Measurements from ENCODE around the gene C19orf81. TPM values are rescaled to one million over a fixed set of nuclear protein-coding genes. Genes with fewer than 3 reads are reported as not detected.
A peak's percentile ranks its signal among the peaks of the same experiment; 100 is the strongest.

C19orf81 gene
- total and polyA plus RNA-seq, 2 of the 8 experiments (the other 6 are each of a cell fraction or from before 2014, with no cell fraction given), result 11.7 to 13.0 TPM

DNA sequence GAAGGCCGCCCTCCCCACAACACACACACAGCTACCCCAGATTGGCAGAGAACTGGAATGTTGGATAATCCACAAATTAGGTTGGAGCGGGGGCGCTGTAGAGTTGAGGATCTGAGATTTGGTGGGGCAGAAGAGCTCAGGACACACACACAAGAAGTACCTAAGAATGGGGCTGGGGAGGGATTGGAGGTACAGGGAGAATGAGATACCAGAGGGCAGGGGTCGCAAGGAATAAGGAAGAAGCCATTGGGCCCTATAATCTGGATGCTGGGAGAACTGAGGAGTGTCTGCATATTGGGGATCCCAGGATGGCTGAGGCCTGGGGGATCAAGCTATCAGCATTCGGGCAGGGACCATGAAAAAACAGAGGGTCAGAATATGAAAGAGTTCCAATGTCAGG is 21.1 kb upstream of the C19orf81 start:
- POLR2A ChIA-PET (ENCODE audit: partially characterized antibody), result interaction anchor here (0.9 to 1.4 kb wide), 2 partner anchors 20 to 169 kb away, joined by 3 to 7 read pairs; no protein-coding TSS in a partner anchor

More for the DNA sequence above, 21.1 kb upstream of the C19orf81 start:
- H3K36me3 ChIP-seq (ENCODE audit: control insufficient read depth in 2 of 4, insufficient read depth in 4 of 4, low read length in 3 of 4), result no peaks in the 10 kb centered on the region
- no peak overlapping the region for H3K23ac ChIP-seq (ENCODE audit: insufficient read length)
- no peak overlapping the region for H4K91ac ChIP-seq (replicated peaks; ENCODE audit: insufficient read length, low read length)
- no peak overlapping the region for H3K4ac ChIP-seq (replicated peaks; ENCODE audit: insufficient read length, low read depth, low read length)
- no peak overlapping the region for H2BK12ac ChIP-seq (ENCODE audit: low read depth, low read length)
- no peak overlapping the region for H3K14ac ChIP-seq (ENCODE audit: insufficient read length)
- no peaks in the 10 kb centered on the region for H3K79me1 ChIP-seq (ENCODE audit: low read depth, low read length)
- WGBS, 2 experiments (ENCODE audit: extremely low coverage in 1 of 2, insufficient coverage in 1 of 2, insufficient read length in 1 of 2, insufficient replicate concordance in 2 of 2, low coverage in 1 of 2, low lambda C conversion rate in 2 of 2, missing lambda C conversion rate in 1 of 2), result 78% methylated on average over 5 of the region's 5 CpGs; no CpG with 5 or more reads in 1 of the 2 experiments
- H2AFZ ChIP-seq (ENCODE audit: low read length), result no peak overlapping the region
- no peak overlapping the region for H3K4me3 ChIP-seq (ENCODE audit: extremely low read depth in 1 of 4, insufficient read depth in 2 of 4, low read depth in 3 of 4, low read length in 4 of 4)
- H3K23me2 ChIP-seq (ENCODE audit: low read depth, low read length), result no peaks in the 10 kb centered on the region
- H2BK5ac ChIP-seq (ENCODE audit: low read depth, low read length), result no peak overlapping the region
- DNase-seq (ENCODE audit: low read depth in 1 of 2, low spot score in 2 of 2), result no peak
- H3K79me2 ChIP-seq (ENCODE audit: control insufficient read depth in 1 of 2, insufficient read depth in 2 of 2, low read length in 2 of 2), result no peaks in the 10 kb centered on the region
- no peak overlapping the region for H4K5ac ChIP-seq (ENCODE audit: insufficient read length, low read depth, low read length)
- 0 out of 7 replicates have a peak, but pooled peaks cover 0 to 4% (median 0%) of the 10 kb centered on the region in 4 experiments for H3K4me1 ChIP-seq (replicated peaks in 1 of 4; ENCODE audit: control insufficient read depth in 3 of 4, insufficient read depth in 4 of 4, low read length in 3 of 4)
- no peaks in the 10 kb centered on the region for H4K20me1 ChIP-seq (replicated peaks in 1 of 2; ENCODE audit: control insufficient read depth in 1 of 2, insufficient read depth in 2 of 2, low read length in 2 of 2)
- CTCF ChIA-PET (ENCODE audit: partially characterized antibody), result interaction anchor here (0.6 to 1.9 kb wide), 16 partner anchors 8 to 156 kb away, joined by 3 to 11 read pairs (median 4); partner anchors contain the start of gene C19orf81
- no peak overlapping the region for H2BK20ac ChIP-seq (ENCODE audit: low read length)
- H3K56ac ChIP-seq (replicated peaks; ENCODE audit: insufficient read length, low read depth, low read length), result no peak overlapping the region
- H3K9me3 ChIP-seq (ENCODE audit: insufficient read depth in 2 of 2, low read depth in 1 of 2, low read length in 1 of 2), result no peaks in the 10 kb centered on the region
- no peak overlapping the region for H3K9ac ChIP-seq (replicated peaks in 1 of 4; ENCODE audit: extremely low read depth in 1 of 4, low read depth in 3 of 4, low read length in 3 of 4)
- TF ChIP-seq TCF12 (IDR thresholded peaks at IDR 0.05; ENCODE audit: low read depth, low read length) (no peak), HDAC6 (IDR thresholded peaks at IDR 0.05; ENCODE audit: low read depth, low read length) (no peak), RNF2 (IDR thresholded peaks at IDR 0.05; ENCODE audit: borderline replicate concordance, low read depth, low read length, missing control alignments, poor library complexity, severe bottlenecking) (no peak)
- TF ChIP-seq, protein P1, sequence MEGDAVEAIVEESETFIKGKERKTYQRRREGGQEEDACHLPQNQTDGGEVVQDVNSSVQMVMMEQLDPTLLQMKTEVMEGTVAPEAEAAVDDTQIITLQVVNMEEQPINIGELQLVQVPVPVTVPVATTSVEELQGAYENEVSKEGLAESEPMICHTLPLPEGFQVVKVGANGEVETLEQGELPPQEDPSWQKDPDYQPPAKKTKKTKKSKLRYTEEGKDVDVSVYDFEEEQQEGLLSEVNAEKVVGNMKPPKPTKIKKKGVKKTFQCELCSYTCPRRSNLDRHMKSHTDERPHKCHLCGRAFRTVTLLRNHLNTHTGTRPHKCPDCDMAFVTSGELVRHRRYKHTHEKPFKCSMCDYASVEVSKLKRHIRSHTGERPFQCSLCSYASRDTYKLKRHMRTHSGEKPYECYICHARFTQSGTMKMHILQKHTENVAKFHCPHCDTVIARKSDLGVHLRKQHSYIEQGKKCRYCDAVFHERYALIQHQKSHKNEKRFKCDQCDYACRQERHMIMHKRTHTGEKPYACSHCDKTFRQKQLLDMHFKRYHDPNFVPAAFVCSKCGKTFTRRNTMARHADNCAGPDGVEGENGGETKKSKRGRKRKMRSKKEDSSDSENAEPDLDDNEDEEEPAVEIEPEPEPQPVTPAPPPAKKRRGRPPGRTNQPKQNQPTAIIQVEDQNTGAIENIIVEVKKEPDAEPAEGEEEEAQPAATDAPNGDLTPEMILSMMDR (IDR thresholded peaks at IDR 0.05; ENCODE audit: control extremely low read depth in 1 of 3, insufficient read depth in 1 of 3, low read depth in 1 of 3, low read length in 3 of 3), result peak in 1 of 3 experiments; percentile 8; a peak in 1 of 4 replicates
- no peak overlapping the region; the same call in 1 of the 2 replicates for H4K8ac ChIP-seq (ENCODE audit: extremely low read depth, insufficient read depth, low read length)
- no peak overlapping the region for H3K27ac ChIP-seq (ENCODE audit: low read depth, low read length)
- no peaks in the 10 kb centered on the region for H3K27me3 ChIP-seq (replicated peaks in 1 of 4; ENCODE audit: control insufficient read depth in 3 of 4, extremely low read depth in 1 of 4, insufficient read depth in 3 of 4, low read length in 3 of 4)
- no peak overlapping the region for H2AK5ac ChIP-seq (ENCODE audit: low read depth, low read length)
- H3K4me2 ChIP-seq (ENCODE audit: insufficient read depth in 1 of 2, low read depth in 2 of 2, low read length in 2 of 2), result no peak overlapping the region
- no peak overlapping the region for H2BK120ac ChIP-seq (replicated peaks; ENCODE audit: low read depth, low read length)
- no peak overlapping the region for H3K18ac ChIP-seq (ENCODE audit: extremely low read depth, low read length)
- no peak for FAIRE-seq
- H2BK15ac ChIP-seq (ENCODE audit: low read length), result no peak overlapping the region
